Measurements from ENCODE around the gene MARK3. TPM values are rescaled to one million over a fixed set of nuclear protein-coding genes. Genes with fewer than 3 reads are reported as not detected.

Gene MARK3
- total RNA-seq, 1 donor from 2014 or later = 75.7 TPM

GRCh38 chr14:103545219-103545914, 160.2 kb downstream of the MARK3 start:
- no peak for DNase-seq (ENCODE audit: extremely low read depth, low read depth, low spot score)

DNA sequence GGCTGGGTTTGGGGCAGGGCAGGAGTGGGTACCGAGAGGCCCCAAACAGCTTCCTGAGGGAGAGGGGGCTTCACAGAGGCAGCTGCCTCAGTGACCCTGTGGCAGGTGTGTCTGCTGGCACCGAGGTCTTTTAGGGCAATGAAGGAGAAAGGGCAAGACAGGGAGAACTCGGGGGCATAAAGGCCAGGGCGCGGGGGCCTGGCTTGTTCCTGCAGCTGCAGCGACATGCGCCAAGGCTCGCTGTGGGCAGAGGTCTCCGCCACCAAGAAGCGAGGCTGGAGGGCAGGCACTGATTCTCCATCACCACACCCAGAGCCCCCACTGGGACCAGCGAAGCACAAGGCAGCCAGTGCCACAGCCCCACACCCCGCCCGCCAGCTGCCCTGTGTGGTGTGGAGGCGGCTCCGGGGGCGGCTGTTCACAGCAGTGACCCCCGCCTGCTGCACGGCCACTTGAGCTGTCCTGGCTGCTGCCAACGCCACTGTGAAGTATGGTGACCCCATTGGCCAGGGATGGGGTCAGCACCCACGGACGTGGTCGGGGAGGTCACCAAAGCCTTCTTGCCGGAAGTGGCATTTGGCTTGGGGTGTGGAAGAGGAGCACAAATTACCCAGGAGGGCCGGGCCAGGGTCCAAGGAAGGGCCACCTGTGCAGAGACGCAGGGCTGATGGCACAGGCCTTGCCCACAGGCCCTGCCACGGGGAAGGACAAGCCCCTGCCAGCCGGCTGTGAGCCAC, 160.9 kb downstream of the MARK3 start:
- DNase-seq (ENCODE audit: extremely low read depth, low read depth, low spot score) = no peak

GRCh38 chr14:103546652-103547454, 161.6 kb downstream of the MARK3 start:
- no peak for DNase-seq (ENCODE audit: extremely low read depth, low read depth, low spot score)

GRCh38 chr14:103547455-103547940, 162.3 kb downstream of the MARK3 start:
- no peak for DNase-seq (ENCODE audit: extremely low read depth, low read depth, low spot score)

- no peak for DNase-seq (ENCODE audit: extremely low read depth, low read depth, low spot score)
Measured at GRCh38 chr14:103547941-103548462, 162.8 kb downstream of the MARK3 start.

DNA sequence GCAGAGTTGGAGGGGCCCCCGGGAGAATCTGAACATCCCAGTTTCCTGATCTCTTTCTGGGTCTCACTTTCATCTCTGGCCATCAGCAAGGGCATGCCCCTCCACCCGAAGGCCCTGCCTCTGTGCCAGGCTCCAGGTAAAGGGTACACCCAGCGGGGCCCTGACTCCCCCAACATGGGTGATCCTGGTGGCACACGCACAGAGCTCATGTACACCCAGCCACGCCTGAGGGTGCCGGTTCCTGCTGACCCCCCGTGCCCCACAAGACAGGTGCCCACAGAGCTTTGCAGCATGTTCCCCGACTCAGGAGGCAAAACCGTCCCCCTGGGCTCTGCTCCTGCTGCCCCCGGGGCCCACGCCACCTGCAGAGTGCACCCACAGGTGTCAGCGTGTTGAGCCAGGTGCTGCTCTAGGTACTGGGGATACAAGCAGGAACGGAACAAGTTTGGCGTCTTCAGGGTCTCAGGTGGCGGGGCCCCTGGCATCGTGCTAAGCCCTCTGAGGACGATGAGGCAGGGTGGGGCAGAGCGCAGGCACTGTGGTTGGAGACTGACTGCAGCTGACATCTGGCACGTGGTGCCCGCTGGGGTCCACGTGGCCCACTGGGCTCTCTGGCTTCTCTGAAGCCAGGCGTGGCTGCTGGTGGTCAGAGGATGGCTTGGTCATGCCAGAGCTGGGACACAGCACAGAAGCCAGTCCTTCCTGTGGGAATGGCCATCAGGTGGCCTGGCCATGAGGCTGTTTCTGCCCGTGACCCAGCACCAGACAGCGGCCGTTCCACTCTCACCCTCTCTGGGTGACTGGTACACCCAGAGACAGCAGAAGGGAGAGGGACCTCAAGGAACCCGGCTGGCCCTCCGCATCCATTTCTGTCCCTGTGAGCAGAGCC, 163.5 kb downstream of the MARK3 start:
- no peak for DNase-seq (ENCODE audit: extremely low read depth, low read depth, low spot score)

- no peak for DNase-seq (ENCODE audit: extremely low read depth, low read depth, low spot score)
Measured at GRCh38 chr14:103549361-103550311, 164.4 kb downstream of the MARK3 start.

GRCh38 chr14:103550451-103551337, 165.5 kb downstream of the MARK3 start:
- DNase-seq (ENCODE audit: extremely low read depth, low read depth, low spot score) = no peak

- no peak for DNase-seq (ENCODE audit: extremely low read depth, low read depth, low spot score)
Measured at GRCh38 chr14:103551338-103551762, 166.1 kb downstream of the MARK3 start.

DNA sequence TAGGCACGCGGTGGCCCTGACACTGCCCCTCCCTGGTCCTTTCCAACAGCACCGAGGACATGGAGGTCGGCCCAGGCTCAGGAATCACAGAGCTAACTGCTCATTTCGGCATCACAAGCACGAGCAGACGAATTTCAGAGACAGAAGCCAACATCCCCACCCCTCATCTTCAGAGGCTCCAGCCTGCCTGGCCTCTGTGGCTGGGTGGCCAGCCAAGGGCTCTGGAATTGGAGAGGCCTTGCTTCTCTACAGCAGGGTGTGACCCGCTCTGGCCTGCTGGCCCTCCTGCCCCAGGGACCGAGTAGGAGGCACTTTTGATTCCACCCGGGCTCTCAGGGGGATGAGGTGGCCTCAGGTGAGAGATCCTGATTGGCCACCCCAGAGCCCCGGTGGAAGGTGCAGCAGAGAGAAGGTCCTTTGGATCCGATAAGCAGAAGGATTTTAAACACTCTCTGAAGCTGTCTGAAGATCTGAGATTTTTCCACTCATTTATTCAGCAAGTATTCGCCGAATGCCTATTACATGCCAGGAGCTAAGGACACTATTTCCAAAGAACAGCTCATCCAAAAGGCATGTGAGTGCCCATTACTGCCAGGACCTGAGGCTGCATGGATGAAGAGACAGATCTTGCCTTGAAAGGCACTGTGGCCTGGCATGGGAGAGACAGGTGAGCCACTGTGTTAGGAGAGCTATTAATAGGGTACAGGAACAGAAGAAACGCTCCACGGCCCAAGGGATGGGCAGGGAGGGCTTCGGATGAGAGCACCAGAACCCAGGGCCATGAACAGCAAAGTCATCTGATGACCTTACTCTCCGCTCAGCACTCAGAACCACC, 167.0 kb downstream of the MARK3 start:
- no peak for DNase-seq (ENCODE audit: extremely low read depth, low read depth, low spot score)

- DNase-seq (ENCODE audit: extremely low read depth, low read depth, low spot score) = no peak
Measured at GRCh38 chr14:103552846-103553210, 167.6 kb downstream of the MARK3 start.

Other genes starting within 250 kb of the MARK3 start
- 126 and 181 TPM in 2 replicates for gene EIF5, start 51.2 kb upstream of the MARK3 start, total RNA-seq
- gene CKB, start 137.4 kb downstream of the MARK3 start, total RNA-seq = 10.3 and 30.8 TPM in 2 replicates
- 7.1 and 9.3 TPM in 2 replicates for gene TRMT61A, start 143.8 kb downstream of the MARK3 start, total RNA-seq
- 23.8 and 27.4 TPM in 2 replicates for gene BAG5, start 177.2 kb downstream of the MARK3 start, total RNA-seq
- gene COA8, start 177.5 kb downstream of the MARK3 start, total RNA-seq = 38.4 and 38.9 TPM in 2 replicates
- 253 and 368 TPM in 2 replicates for gene KLC1, start 243.8 kb downstream of the MARK3 start, total RNA-seq